HG03439 (cell line): Measurements from ENCODE around the gene DLX2.

ENCODE experiments used
- ATAC-seq: cut with Tn5 transposase; IDR thresholded peaks from one replicate; pipeline ENCODE4 v1.9.1; 2021; ENCODE audit warnings: mild to moderate bottlenecking, moderate library complexity; ENCODE audit not compliant: unreplicated experiment

The DLX2 gene

GRCh38 chr2:172056293-172056692 is 46.4 kb downstream of the DLX2 start:
- no peak for ATAC-seq

GRCh38 chr2:172053486-172053885 is 49.2 kb downstream of the DLX2 start:
- no peak for ATAC-seq

GRCh38 chr2:172052000-172052983 is 50.4 kb downstream of the DLX2 start:
- ATAC-seq = no peak

- no peak for ATAC-seq
These were observed 52.1 kb downstream of the DLX2 start for GRCh38 chr2:172050479-172051125.

- no peak for ATAC-seq
These were observed 53.1 kb downstream of the DLX2 start for GRCh38 chr2:172049567-172050120.
